ENCODE measurements around the gene GAB1. TPM values are rescaled to one million over a fixed set of nuclear protein-coding genes. Genes with fewer than 3 reads are reported as not detected.
A peak's percentile ranks its signal among the peaks of the same experiment; 100 is the strongest.

Gene GAB1
- total and polyA plus RNA-seq, 2 of the 13 experiments (the other 11 are each of a cell fraction or from before 2014, with no cell fraction given): 8.7 to 14.7 TPM

DNA sequence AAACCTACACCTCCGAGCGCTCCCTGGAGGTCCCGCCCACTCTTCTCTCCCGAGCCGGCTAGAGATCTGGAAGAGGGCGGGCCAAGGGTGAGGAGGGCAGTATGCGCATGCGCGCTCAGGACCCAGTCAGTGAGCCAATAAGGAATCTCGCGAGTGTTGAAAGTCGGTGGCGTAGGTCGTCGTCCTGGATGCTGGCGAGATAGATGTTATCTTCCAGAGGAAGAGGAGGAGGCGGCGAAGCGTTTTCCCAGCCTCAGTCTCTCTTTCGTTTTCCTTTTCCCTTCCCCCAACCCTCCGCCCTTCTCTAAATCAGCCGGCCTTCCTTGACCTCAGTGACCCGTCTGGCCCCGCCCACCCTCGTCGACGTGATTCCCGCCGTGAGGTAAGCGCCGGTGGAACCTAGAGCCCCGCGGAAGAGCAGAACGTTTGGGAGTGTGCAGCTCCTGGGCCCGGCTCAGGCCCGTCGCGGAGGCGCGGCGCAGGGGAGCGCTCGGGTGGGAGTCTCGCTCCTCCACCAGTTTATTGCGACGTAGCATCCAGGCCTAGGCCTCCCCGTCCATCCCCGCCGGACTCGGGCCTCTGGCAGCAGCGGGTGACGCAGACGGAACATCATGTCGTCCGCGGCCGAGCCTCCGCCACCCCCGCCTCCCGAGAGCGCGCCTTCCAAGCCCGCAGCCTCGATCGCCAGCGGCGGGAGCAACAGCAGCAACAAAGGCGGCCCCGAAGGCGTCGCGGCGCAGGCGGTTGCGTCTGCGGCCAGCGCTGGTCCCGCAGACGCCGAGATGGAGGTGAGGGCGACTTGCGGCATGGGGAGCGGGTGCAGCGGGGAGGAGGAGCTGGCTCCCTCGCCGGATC, 176.9 kb downstream of the GAB1 start, which contains the start of gene SMARCA5 (continued):
- TF ChIP-seq TMF1 (CRISPR knock-in tag; IDR thresholded peaks at IDR 0.05; ENCODE audit: low read depth) (peak; percentile 55; the same call in 1 of the 2 replicates), RBFOX2 (IDR thresholded peaks at IDR 0.05; ENCODE audit: low read depth, low read length) (peak; percentile 91), ZZZ3 (CRISPR knock-in tag; IDR thresholded peaks at IDR 0.05; ENCODE audit: borderline replicate concordance) (no peak), HNRNPUL1 (IDR thresholded peaks at IDR 0.05; ENCODE audit: low read depth, low read length) (no peak), PHB2 (IDR thresholded peaks at IDR 0.05; ENCODE audit: partially characterized antibody) (no peak), ZEB1 (IDR thresholded peaks at IDR 0.05; ENCODE audit: insufficient replicate concordance, low read depth) (no peak), ZNF274 (CRISPR knock-in tag; IDR thresholded peaks at IDR 0.05) (no peak), ZNF335 (CRISPR knock-in tag; IDR thresholded peaks at IDR 0.05) (peak; percentile 73; the same call in 1 of the 2 replicates), RFX3 (CRISPR knock-in tag; IDR thresholded peaks at IDR 0.05) (no peak), CCDC6 (CRISPR knock-in tag; IDR thresholded peaks at IDR 0.05) (peak; percentile 93), SAP130 (CRISPR knock-in tag; IDR thresholded peaks at IDR 0.05; ENCODE audit: low read depth) (peak; percentile 74), NCOA2 (CRISPR knock-in tag; IDR thresholded peaks at IDR 0.05) (no peak)
- TF ChIP-seq, protein P1, sequence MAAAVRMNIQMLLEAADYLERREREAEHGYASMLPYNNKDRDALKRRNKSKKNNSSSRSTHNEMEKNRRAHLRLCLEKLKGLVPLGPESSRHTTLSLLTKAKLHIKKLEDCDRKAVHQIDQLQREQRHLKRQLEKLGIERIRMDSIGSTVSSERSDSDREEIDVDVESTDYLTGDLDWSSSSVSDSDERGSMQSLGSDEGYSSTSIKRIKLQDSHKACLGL (CRISPR knock-in tag; IDR thresholded peaks at IDR 0.05): peak; percentile 83; the same call in 1 of the 2 replicates
- TF ChIP-seq, protein P2, sequence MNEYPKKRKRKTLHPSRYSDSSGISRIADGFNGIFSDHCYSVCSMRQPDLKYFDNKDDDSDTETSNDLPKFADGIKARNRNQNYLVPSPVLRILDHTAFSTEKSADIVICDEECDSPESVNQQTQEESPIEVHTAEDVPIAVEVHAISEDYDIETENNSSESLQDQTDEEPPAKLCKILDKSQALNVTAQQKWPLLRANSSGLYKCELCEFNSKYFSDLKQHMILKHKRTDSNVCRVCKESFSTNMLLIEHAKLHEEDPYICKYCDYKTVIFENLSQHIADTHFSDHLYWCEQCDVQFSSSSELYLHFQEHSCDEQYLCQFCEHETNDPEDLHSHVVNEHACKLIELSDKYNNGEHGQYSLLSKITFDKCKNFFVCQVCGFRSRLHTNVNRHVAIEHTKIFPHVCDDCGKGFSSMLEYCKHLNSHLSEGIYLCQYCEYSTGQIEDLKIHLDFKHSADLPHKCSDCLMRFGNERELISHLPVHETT (CRISPR knock-in tag; conservative IDR thresholded peaks at IDR 0.05): no peak
- TF ChIP-seq, protein P3, sequence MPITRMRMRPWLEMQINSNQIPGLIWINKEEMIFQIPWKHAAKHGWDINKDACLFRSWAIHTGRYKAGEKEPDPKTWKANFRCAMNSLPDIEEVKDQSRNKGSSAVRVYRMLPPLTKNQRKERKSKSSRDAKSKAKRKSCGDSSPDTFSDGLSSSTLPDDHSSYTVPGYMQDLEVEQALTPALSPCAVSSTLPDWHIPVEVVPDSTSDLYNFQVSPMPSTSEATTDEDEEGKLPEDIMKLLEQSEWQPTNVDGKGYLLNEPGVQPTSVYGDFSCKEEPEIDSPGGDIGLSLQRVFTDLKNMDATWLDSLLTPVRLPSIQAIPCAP (CRISPR knock-in tag; IDR thresholded peaks at IDR 0.05; ENCODE audit: low read depth): no peak
- TF ChIP-seq, protein P4, sequence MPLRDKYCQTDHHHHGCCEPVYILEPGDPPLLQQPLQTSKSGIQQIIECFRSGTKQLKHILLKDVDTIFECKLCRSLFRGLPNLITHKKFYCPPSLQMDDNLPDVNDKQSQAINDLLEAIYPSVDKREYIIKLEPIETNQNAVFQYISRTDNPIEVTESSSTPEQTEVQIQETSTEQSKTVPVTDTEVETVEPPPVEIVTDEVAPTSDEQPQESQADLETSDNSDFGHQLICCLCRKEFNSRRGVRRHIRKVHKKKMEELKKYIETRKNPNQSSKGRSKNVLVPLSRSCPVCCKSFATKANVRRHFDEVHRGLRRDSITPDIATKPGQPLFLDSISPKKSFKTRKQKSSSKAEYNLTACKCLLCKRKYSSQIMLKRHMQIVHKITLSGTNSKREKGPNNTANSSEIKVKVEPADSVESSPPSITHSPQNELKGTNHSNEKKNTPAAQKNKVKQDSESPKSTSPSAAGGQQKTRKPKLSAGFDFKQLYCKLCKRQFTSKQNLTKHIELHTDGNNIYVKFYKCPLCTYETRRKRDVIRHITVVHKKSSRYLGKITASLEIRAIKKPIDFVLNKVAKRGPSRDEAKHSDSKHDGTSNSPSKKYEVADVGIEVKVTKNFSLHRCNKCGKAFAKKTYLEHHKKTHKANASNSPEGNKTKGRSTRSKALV (CRISPR knock-in tag; IDR thresholded peaks at IDR 0.05): no peak; the same call in 1 of the 2 replicates
